ENCODE measurements around the gene NRK. TPM values are rescaled to one million over a fixed set of nuclear protein-coding genes. Genes with fewer than 3 reads are reported as not detected.

The NRK gene
- total RNA-seq, 1 experiment from 2014 or later: 0.05 TPM

DNA sequence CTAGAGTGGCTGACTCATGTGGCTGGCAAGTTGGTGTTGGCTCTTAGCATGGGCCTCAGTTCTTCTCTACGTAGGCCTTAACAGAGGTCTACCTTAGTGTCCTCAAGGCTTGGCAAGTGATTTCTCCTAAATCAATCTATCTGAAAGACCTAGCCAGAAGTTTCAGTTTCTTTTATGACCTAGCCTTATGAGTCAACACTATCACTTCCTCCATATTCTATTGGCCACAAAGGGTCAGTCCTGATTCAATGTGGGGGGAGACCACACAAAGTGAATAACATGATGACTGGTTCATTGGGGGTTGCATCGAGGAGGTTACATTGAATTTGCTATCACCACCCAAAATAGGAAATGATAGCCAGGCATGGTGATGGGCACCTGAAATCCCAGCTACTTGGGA, 5.8 kb upstream of the NRK start:
- no peak overlapping the region for H3K4me3 ChIP-seq (replicated peaks in 1 of 2; ENCODE audit: low read depth in 1 of 2, low read length in 2 of 2)
- H3K4me1 ChIP-seq (ENCODE audit: control insufficient read depth in 1 of 2, insufficient read depth in 2 of 2, low read length in 2 of 2): no peaks in the 10 kb centered on the region
- H3K79me2 ChIP-seq (ENCODE audit: insufficient read depth, low read length): no peaks in the 10 kb centered on the region
- intact Hi-C loops (cut with micrococcal nuclease): no loop called here
- CTCF ChIA-PET: no interaction called here
- no peak for ATAC-seq
- H3K36me3 ChIP-seq (ENCODE audit: control insufficient read depth in 1 of 2, insufficient read depth in 2 of 2, low read length in 2 of 2): no peaks in the 10 kb centered on the region
- no peak overlapping the region for H3K4me2 ChIP-seq (ENCODE audit: low read length)
- no TSS peak for BruUV-seq (replicated peaks)
- no peaks in the 10 kb centered on the region for H3K9me3 ChIP-seq (ENCODE audit: control insufficient read depth in 1 of 2, insufficient read depth in 1 of 2, low read depth in 1 of 2, low read length in 2 of 2)
- TF ChIP-seq YY1 (IDR thresholded peaks at IDR 0.05; ENCODE audit: extremely low read depth, insufficient replicate concordance, low read depth, low read length) (no peak), CEBPB (IDR thresholded peaks at IDR 0.05; ENCODE audit: low read depth) (no peak), ZFX (IDR thresholded peaks at IDR 0.05) (no peak), EZH2 (IDR thresholded peaks at IDR 0.05) (no peak), RAD21 (IDR thresholded peaks at IDR 0.05; ENCODE audit: low read depth) (no peak), EZH2phosphoT487 (IDR thresholded peaks at IDR 0.05; ENCODE audit: borderline replicate concordance) (no peak), EGR1 (IDR thresholded peaks at IDR 0.05; ENCODE audit: low read depth) (no peak)
- TF ChIP-seq, protein P1, sequence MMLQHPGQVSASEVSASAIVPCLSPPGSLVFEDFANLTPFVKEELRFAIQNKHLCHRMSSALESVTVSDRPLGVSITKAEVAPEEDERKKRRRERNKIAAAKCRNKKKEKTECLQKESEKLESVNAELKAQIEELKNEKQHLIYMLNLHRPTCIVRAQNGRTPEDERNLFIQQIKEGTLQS (IDR thresholded peaks at IDR 0.05): no peak
- TF ChIP-seq, protein P2, sequence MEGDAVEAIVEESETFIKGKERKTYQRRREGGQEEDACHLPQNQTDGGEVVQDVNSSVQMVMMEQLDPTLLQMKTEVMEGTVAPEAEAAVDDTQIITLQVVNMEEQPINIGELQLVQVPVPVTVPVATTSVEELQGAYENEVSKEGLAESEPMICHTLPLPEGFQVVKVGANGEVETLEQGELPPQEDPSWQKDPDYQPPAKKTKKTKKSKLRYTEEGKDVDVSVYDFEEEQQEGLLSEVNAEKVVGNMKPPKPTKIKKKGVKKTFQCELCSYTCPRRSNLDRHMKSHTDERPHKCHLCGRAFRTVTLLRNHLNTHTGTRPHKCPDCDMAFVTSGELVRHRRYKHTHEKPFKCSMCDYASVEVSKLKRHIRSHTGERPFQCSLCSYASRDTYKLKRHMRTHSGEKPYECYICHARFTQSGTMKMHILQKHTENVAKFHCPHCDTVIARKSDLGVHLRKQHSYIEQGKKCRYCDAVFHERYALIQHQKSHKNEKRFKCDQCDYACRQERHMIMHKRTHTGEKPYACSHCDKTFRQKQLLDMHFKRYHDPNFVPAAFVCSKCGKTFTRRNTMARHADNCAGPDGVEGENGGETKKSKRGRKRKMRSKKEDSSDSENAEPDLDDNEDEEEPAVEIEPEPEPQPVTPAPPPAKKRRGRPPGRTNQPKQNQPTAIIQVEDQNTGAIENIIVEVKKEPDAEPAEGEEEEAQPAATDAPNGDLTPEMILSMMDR (IDR thresholded peaks at IDR 0.05 in 2 of 3, conservative IDR thresholded peaks at IDR 0.05 in 1 of 3; ENCODE audit: borderline replicate concordance in 1 of 3, insufficient read depth in 1 of 3, low read depth in 2 of 3, low read length in 2 of 3): no peak
- POLR2A ChIA-PET: no interaction called here
- no peak overlapping the region for H3K9ac ChIP-seq (ENCODE audit: low read length)
- H3K27ac ChIP-seq (ENCODE audit: low read depth, low read length): no peak overlapping the region
- no peak overlapping the region for H2AFZ ChIP-seq (ENCODE audit: low read depth, low read length, poor library complexity, severe bottlenecking)
- H3K9me2 ChIP-seq (ENCODE audit: insufficient read depth): no peaks in the 10 kb centered on the region
- RAD21 ChIA-PET (ENCODE audit: low non-redundant PET in 1 of 2, low total read pairs in 2 of 2, uncharacterized antibody in 2 of 2, unreplicated experiment in 2 of 2): no interaction called here
- H4K20me1 ChIP-seq (ENCODE audit: insufficient read depth): no peaks in the 10 kb centered on the region
- DNase-seq (ENCODE audit: low read depth, low spot score): no peak
- no peaks in the 10 kb centered on the region for H3K27me3 ChIP-seq (ENCODE audit: insufficient read depth, low read length)

DNA sequence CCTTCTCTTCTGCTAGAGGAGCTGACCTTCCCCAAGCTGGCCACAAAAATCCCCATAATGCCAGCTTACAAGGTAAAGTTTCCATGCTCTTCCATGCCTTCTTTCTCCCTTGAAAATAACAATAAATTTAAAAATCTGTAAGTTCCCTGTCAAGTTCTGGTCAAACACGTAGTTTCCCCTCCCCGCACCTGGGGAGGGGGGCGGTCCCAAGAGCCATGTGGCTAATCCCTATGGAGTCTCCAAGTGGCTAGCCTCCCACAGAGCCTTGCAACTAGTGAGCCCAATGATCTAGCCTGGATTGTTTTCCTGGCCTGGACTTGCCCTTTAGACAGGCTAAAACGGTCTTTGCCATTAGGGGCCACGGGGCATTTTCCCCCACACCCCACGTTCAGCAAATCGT, 2.1 kb upstream of the NRK start:
- no peaks in the 10 kb centered on the region for H3K36me3 ChIP-seq (ENCODE audit: control insufficient read depth in 1 of 2, insufficient read depth in 2 of 2, low read length in 2 of 2)
- H3K9ac ChIP-seq (ENCODE audit: low read length): no peak overlapping the region
- DNase-seq (ENCODE audit: low read depth, low spot score) (no peak), ATAC-seq (no peak)
- ChIA-PET CTCF (no interaction called here), RAD21 (ENCODE audit: low non-redundant PET in 1 of 2, low total read pairs in 2 of 2, uncharacterized antibody in 2 of 2, unreplicated experiment in 2 of 2) (no interaction called here), POLR2A (no interaction called here)
- no peaks in the 10 kb centered on the region for H3K9me3 ChIP-seq (ENCODE audit: control insufficient read depth in 1 of 2, insufficient read depth in 1 of 2, low read depth in 1 of 2, low read length in 2 of 2)
- no TSS peak for BruUV-seq (replicated peaks)
- intact Hi-C loops (cut with micrococcal nuclease): no loop called here
- no peaks in the 10 kb centered on the region for H4K20me1 ChIP-seq (ENCODE audit: insufficient read depth)
- H3K4me2 ChIP-seq (ENCODE audit: low read length): no peak overlapping the region
- no peaks in the 10 kb centered on the region for H3K4me1 ChIP-seq (ENCODE audit: control insufficient read depth in 1 of 2, insufficient read depth in 2 of 2, low read length in 2 of 2)
- no peak overlapping the region for H3K4me3 ChIP-seq (replicated peaks in 1 of 2; ENCODE audit: low read depth in 1 of 2, low read length in 2 of 2)
- no peak overlapping the region for H3K27ac ChIP-seq (ENCODE audit: low read depth, low read length)
- no peaks in the 10 kb centered on the region for H3K9me2 ChIP-seq (ENCODE audit: insufficient read depth)
- no peak overlapping the region for H2AFZ ChIP-seq (ENCODE audit: low read depth, low read length, poor library complexity, severe bottlenecking)
- no peaks in the 10 kb centered on the region for H3K27me3 ChIP-seq (ENCODE audit: insufficient read depth, low read length)
- no peaks in the 10 kb centered on the region for H3K79me2 ChIP-seq (ENCODE audit: insufficient read depth, low read length)
- TF ChIP-seq RAD21 (IDR thresholded peaks at IDR 0.05; ENCODE audit: low read depth): no peak
- no peak for TF ChIP-seq ZFX (IDR thresholded peaks at IDR 0.05)
- no peak for TF ChIP-seq ELF1 (IDR thresholded peaks at IDR 0.05; ENCODE audit: borderline replicate concordance, low read depth)
- TF ChIP-seq, protein P3, sequence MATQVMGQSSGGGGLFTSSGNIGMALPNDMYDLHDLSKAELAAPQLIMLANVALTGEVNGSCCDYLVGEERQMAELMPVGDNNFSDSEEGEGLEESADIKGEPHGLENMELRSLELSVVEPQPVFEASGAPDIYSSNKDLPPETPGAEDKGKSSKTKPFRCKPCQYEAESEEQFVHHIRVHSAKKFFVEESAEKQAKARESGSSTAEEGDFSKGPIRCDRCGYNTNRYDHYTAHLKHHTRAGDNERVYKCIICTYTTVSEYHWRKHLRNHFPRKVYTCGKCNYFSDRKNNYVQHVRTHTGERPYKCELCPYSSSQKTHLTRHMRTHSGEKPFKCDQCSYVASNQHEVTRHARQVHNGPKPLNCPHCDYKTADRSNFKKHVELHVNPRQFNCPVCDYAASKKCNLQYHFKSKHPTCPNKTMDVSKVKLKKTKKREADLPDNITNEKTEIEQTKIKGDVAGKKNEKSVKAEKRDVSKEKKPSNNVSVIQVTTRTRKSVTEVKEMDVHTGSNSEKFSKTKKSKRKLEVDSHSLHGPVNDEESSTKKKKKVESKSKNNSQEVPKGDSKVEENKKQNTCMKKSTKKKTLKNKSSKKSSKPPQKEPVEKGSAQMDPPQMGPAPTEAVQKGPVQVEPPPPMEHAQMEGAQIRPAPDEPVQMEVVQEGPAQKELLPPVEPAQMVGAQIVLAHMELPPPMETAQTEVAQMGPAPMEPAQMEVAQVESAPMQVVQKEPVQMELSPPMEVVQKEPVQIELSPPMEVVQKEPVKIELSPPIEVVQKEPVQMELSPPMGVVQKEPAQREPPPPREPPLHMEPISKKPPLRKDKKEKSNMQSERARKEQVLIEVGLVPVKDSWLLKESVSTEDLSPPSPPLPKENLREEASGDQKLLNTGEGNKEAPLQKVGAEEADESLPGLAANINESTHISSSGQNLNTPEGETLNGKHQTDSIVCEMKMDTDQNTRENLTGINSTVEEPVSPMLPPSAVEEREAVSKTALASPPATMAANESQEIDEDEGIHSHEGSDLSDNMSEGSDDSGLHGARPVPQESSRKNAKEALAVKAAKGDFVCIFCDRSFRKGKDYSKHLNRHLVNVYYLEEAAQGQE (IDR thresholded peaks at IDR 0.05; ENCODE audit: low read depth): no peak
- no peak for TF ChIP-seq EZH2 (IDR thresholded peaks at IDR 0.05)
- TF ChIP-seq TCF7L2 (IDR thresholded peaks at IDR 0.05; ENCODE audit: borderline replicate concordance, extremely low read depth, insufficient read depth, insufficient read length): no peak
- TF ChIP-seq FOSL1 (IDR thresholded peaks at IDR 0.05; ENCODE audit: low read depth): no peak
- TF ChIP-seq EZH2phosphoT487 (IDR thresholded peaks at IDR 0.05; ENCODE audit: borderline replicate concordance): no peak
- TF ChIP-seq EGR1 (IDR thresholded peaks at IDR 0.05; ENCODE audit: low read depth): no peak
- TF ChIP-seq YY1 (IDR thresholded peaks at IDR 0.05; ENCODE audit: extremely low read depth, insufficient replicate concordance, low read depth, low read length): no peak
